ENCODE measurements around the gene TAPBPL. TPM values are rescaled to one million over a fixed set of nuclear protein-coding genes. Genes with fewer than 3 reads are reported as not detected.
"Not testable (repeated sequence)": the region's sequence is repeated elsewhere in the genome, so short reads cannot be mapped to it uniquely, and the experiment has no call there.

Gene TAPBPL
- total RNA-seq, 4 donors from 2014 or later = 11.6 to 31.3 (median 16.4) TPM

GRCh38 chr12:6471989-6472360 is 20.1 kb downstream of the TAPBPL start:
- H3K27me3 ChIP-seq = no peaks in the 10 kb centered on the region
- H3K9me3 ChIP-seq = no peaks in the 10 kb centered on the region
- peaks cover 0 to 3% of the 10 kb centered on the region in 2 donors for H3K36me3 ChIP-seq
- ATAC-seq = no peak
- no peak overlapping the region for H3K27ac ChIP-seq
- TF ChIP-seq CTCF (IDR thresholded peaks at IDR 0.05) (no peak), POLR2A (IDR thresholded peaks at IDR 0.05) (no peak), POLR2AphosphoS5 (IDR thresholded peaks at IDR 0.05) (no peak), EP300 (IDR thresholded peaks at IDR 0.05) (no peak)
- peaks cover 0 to 36% (median 4%) of the 10 kb centered on the region in 3 donors for H3K4me1 ChIP-seq
- WGBS, 2 donors (ENCODE audit: low coverage in 1 of 2) = 64 to 100% methylated on average over 1 of the region's 1 CpG
- no peak overlapping the region for H3K4me3 ChIP-seq

- no peaks in the 10 kb centered on the region for H3K27me3 ChIP-seq
- TF ChIP-seq POLR2AphosphoS5 (IDR thresholded peaks at IDR 0.05) = no peak
- TF ChIP-seq EP300 (IDR thresholded peaks at IDR 0.05) = no peak
- no peak for TF ChIP-seq POLR2A (IDR thresholded peaks at IDR 0.05)
- no peak for TF ChIP-seq CTCF (IDR thresholded peaks at IDR 0.05)
- peaks cover 0 to 31% (median 4%) of the 10 kb centered on the region in 3 donors for H3K4me1 ChIP-seq
- H3K9me3 ChIP-seq = no peaks in the 10 kb centered on the region
- WGBS, 2 donors (ENCODE audit: low coverage in 1 of 2) = 75% methylated on average over 9 of the region's 11 CpGs; no CpG with 5 or more reads in 1 of the 2 donors
- no peak overlapping the region for H3K27ac ChIP-seq
- no peak for ATAC-seq
- H3K4me3 ChIP-seq = no peak overlapping the region
- H3K36me3 ChIP-seq = peaks cover 0 to 2% of the 10 kb centered on the region in 2 donors
Observed at GRCh38 chr12:6472491-6472890, 20.6 kb downstream of the TAPBPL start.

GRCh38 chr12:6475233-6475975 is 23.6 kb downstream of the TAPBPL start:
- whole genome bisulfite sequencing, 2 donors (ENCODE audit: low coverage in 1 of 2) = 79% methylated on average over 2 of the region's 48 CpGs; no CpG with 5 or more reads in 1 of the 2 donors

GRCh38 chr12:6476489-6476888 is 24.6 kb downstream of the TAPBPL start:
- TF ChIP-seq POLR2A (IDR thresholded peaks at IDR 0.05) (no peak), EP300 (IDR thresholded peaks at IDR 0.05) (no peak), POLR2AphosphoS5 (IDR thresholded peaks at IDR 0.05) (no peak), CTCF (IDR thresholded peaks at IDR 0.05) (no peak)
- H3K4me3 ChIP-seq = no peak overlapping the region
- WGBS, 2 donors (ENCODE audit: low coverage in 1 of 2) = 52 to 63% methylated on average over 2 to 3 of the region's 3 CpGs
- ATAC-seq = no peak
- H3K4me1 ChIP-seq = peaks cover 0 to 2% (median 0%) of the 10 kb centered on the region in 3 donors
- no peaks in the 10 kb centered on the region for H3K36me3 ChIP-seq
- no peaks in the 10 kb centered on the region for H3K9me3 ChIP-seq
- H3K27me3 ChIP-seq = peaks cover 3% of the 10 kb centered on the region
- H3K27ac ChIP-seq = no peak overlapping the region

More at GRCh38 chr12:6475233-6475975, 23.6 kb downstream of the TAPBPL start:
- not testable (repeated sequence) for H3K4me3 ChIP-seq, ATAC-seq, H3K27me3 ChIP-seq, H3K27ac ChIP-seq, H3K4me1 ChIP-seq, H3K36me3 ChIP-seq, H3K9me3 ChIP-seq

GRCh38 chr12:6477601-6478377 is 25.9 kb downstream of the TAPBPL start:
- H3K27me3 ChIP-seq, ATAC-seq, H3K4me1 ChIP-seq, H3K27ac ChIP-seq, H3K36me3 ChIP-seq, H3K9me3 ChIP-seq, H3K4me3 ChIP-seq: not testable (repeated sequence)
- 60 to 90% methylated on average over 1 to 7 of the region's 37 CpGs for WGBS, 2 donors (ENCODE audit: low coverage in 1 of 2)

- Histone ChIP-seq H3K9me3 (no peaks in the 10 kb centered on the region), H3K4me1 (no peaks in the 10 kb centered on the region), H3K27me3 (peaks cover 3% of the 10 kb centered on the region), H3K4me3 (no peak overlapping the region), H3K36me3 (no peaks in the 10 kb centered on the region), H3K27ac (no peak overlapping the region)
- no CpG with 5 or more reads among the region's 20 CpGs for WGBS, 2 donors (ENCODE audit: low coverage in 1 of 2)
- TF ChIP-seq POLR2AphosphoS5 (IDR thresholded peaks at IDR 0.05) (no peak), CTCF (IDR thresholded peaks at IDR 0.05) (no peak), POLR2A (IDR thresholded peaks at IDR 0.05) (no peak), EP300 (IDR thresholded peaks at IDR 0.05) (no peak)
- no peak for ATAC-seq
Observed at GRCh38 chr12:6478416-6478815, 26.6 kb downstream of the TAPBPL start.

Measured in gastroesophageal sphincter (tissue), 4 donors.